Nephron progenitor cell (in vitro differentiated cells): ENCODE results near the gene B4GALT7.
A peak's percentile ranks its signal among the peaks of the same experiment; 100 is the strongest.

ENCODE experiments used
- DNase-seq: peaks from one replicate; pipeline ENCODE4 v3.0.0; 2021
- H3K27ac Mint-ChIP-seq: 2 replicates; pipeline ENCODE4 v1.8.0; 2021; ENCODE audit warnings: mild to moderate bottlenecking, moderate library complexity, mixed read lengths
- H3K27me3 Mint-ChIP-seq: 2 replicates; pipeline ENCODE4 v1.8.0; 2021; ENCODE audit warnings: mild to moderate bottlenecking, low read depth, mixed read lengths; ENCODE audit not compliant: poor library complexity
- H3K36me3 Mint-ChIP-seq: 2 replicates; pipeline ENCODE4 v1.8.0; 2021; ENCODE audit warnings: low read depth, mixed read lengths
- H3K4me1 Mint-ChIP-seq: 2 replicates; pipeline ENCODE4 v1.8.0; 2021; ENCODE audit warnings: mixed read lengths
- H3K4me3 Mint-ChIP-seq: 2 replicates; pipeline ENCODE4 v1.8.0; 2021; ENCODE audit warnings: mild to moderate bottlenecking, moderate library complexity, mixed read lengths
- H3K9me3 Mint-ChIP-seq: 2 replicates; pipeline ENCODE4 v1.8.0; 2021; ENCODE audit warnings: mild to moderate bottlenecking, moderate library complexity, mixed read lengths
- TF ChIP-seq, protein P1 (sequence below): fragments of 200-600 bp; sonication (generic); IDR thresholded peaks from 2 replicates; pipeline ENCODE4 v1.5.0; 2021; ENCODE audit warnings: antibody characterized with exemption

B4GALT7 gene

GRCh38 chr5:177591690-177592009 is 8.3 kb upstream of the B4GALT7 start:
- no peak for DNase-seq
- H3K4me1 Mint-ChIP-seq = peaks cover 40% of the 10 kb centered on the region
- H3K4me3 Mint-ChIP-seq = peak overlapping the region; percentile 96
- no peaks in the 10 kb centered on the region for H3K9me3 Mint-ChIP-seq
- H3K27ac Mint-ChIP-seq = no peak overlapping the region
- TF ChIP-seq, protein P1, sequence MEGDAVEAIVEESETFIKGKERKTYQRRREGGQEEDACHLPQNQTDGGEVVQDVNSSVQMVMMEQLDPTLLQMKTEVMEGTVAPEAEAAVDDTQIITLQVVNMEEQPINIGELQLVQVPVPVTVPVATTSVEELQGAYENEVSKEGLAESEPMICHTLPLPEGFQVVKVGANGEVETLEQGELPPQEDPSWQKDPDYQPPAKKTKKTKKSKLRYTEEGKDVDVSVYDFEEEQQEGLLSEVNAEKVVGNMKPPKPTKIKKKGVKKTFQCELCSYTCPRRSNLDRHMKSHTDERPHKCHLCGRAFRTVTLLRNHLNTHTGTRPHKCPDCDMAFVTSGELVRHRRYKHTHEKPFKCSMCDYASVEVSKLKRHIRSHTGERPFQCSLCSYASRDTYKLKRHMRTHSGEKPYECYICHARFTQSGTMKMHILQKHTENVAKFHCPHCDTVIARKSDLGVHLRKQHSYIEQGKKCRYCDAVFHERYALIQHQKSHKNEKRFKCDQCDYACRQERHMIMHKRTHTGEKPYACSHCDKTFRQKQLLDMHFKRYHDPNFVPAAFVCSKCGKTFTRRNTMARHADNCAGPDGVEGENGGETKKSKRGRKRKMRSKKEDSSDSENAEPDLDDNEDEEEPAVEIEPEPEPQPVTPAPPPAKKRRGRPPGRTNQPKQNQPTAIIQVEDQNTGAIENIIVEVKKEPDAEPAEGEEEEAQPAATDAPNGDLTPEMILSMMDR = no peak
- H3K36me3 Mint-ChIP-seq = peaks cover 30% of the 10 kb centered on the region
- H3K27me3 Mint-ChIP-seq = peaks cover 46% of the 10 kb centered on the region

GRCh38 chr5:177592010-177592834 is 7.7 kb upstream of the B4GALT7 start, which contains the start of gene TMED9:
TSS of gene TMED9 (plus strand) at chr5:177592203. CDS start at chr5:177592215, 12 bp downstream.
- Mint-ChIP-seq H3K36me3 (peaks cover 34% of the 10 kb centered on the region), H3K9me3 (no peaks in the 10 kb centered on the region), H3K27me3 (peaks cover 41% of the 10 kb centered on the region), H3K27ac (peak within 1 kb of the TSS; percentile 89), H3K4me1 (peaks cover 40% of the 10 kb centered on the region), H3K4me3 (peak within 1 kb of the TSS; percentile 96)
- DNase-seq = peak; percentile 83
- TF ChIP-seq, protein P1 = no peak

DNA sequence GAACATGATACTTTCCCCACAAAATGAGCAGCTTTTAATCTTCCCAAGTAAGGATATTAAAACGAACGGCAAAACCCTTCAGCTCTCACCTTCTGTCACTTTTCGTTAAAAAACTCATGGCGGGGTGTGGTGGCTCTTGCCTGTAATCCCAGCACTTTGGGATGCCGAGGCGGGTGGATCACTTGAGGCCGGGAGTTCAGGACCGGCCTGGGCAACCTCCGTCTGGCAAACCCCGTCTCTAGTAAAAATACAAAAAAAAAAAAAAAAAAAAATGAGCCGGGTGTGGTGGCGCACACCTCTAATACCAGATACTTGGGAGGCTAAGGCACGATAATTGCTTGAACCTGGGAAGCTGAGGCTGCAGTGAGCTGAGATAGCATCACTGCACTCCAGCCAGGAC is 7.0 kb upstream of the B4GALT7 start:
- Mint-ChIP-seq H3K4me3 (peak overlapping the region; percentile 96), H3K9me3 (no peaks in the 10 kb centered on the region), H3K4me1 (peaks cover 38% of the 10 kb centered on the region)

GRCh38 chr5:177593511-177593910 is 6.4 kb upstream of the B4GALT7 start:
- H3K4me3 Mint-ChIP-seq = peak overlapping the region; percentile 96
- TF ChIP-seq, protein P1 = no peak
- peaks cover 35% of the 10 kb centered on the region for H3K27me3 Mint-ChIP-seq
- no peak overlapping the region for H3K27ac Mint-ChIP-seq
- peaks cover 32% of the 10 kb centered on the region for H3K4me1 Mint-ChIP-seq
- no peaks in the 10 kb centered on the region for H3K9me3 Mint-ChIP-seq
- no peak for DNase-seq
- peaks cover 39% of the 10 kb centered on the region for H3K36me3 Mint-ChIP-seq

More for the DNA sequence above, 7.0 kb upstream of the B4GALT7 start:
- no peak overlapping the region for H3K27ac Mint-ChIP-seq
- DNase-seq = no peak
- H3K36me3 Mint-ChIP-seq = peaks cover 38% of the 10 kb centered on the region
- TF ChIP-seq, protein P1 = no peak
- H3K27me3 Mint-ChIP-seq = peaks cover 39% of the 10 kb centered on the region

- Mint-ChIP-seq H3K27ac (no peak overlapping the region), H3K36me3 (peaks cover 39% of the 10 kb centered on the region), H3K4me1 (peaks cover 27% of the 10 kb centered on the region), H3K27me3 (peaks cover 29% of the 10 kb centered on the region), H3K4me3 (no peak overlapping the region), H3K9me3 (no peaks in the 10 kb centered on the region)
- DNase-seq = no peak
- TF ChIP-seq, protein P1 = no peak
These were observed 5.9 kb upstream of the B4GALT7 start for GRCh38 chr5:177594071-177594470.

DNA sequence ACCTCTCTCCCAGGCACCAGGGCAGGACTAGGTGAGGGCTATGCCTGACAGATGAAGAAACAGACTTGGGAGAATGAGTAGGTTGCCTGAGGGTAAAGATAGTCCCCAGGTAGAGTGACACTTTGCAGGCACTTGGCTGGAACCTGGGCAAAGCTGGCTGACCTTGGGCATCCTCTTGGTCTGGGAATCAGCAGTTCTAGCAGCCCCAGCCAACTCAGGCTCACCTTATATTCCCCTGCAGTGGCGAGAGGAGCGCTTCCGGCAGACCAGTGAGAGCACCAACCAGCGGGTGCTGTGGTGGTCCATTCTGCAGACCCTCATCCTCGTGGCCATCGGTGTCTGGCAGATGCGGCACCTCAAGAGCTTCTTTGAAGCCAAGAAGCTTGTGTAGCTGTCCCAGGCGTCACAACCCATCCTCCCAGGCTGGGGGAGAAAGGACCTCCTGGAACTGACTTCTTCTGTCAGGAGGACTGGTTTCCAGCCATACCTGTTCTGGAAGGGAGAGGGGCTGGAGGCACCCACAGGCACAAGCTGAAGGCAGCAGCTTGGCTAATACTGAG is 4.8 kb upstream of the B4GALT7 start:
- H3K36me3 Mint-ChIP-seq = peaks cover 39% of the 10 kb centered on the region
- H3K27ac Mint-ChIP-seq = no peak overlapping the region
- H3K27me3 Mint-ChIP-seq = peaks cover 19% of the 10 kb centered on the region
- peaks cover 21% of the 10 kb centered on the region for H3K4me1 Mint-ChIP-seq
- no peak overlapping the region for H3K4me3 Mint-ChIP-seq
- TF ChIP-seq, protein P1 = no peak
- H3K9me3 Mint-ChIP-seq = no peaks in the 10 kb centered on the region
- DNase-seq = no peak
